GM23248 (cell line): ENCODE data around the gene KCNQ4.

Experiments
- EZH2 ChIP-seq: fragments of 200-600 bp; sonication (generic); IDR thresholded peaks from 2 replicates; pipeline ENCODE4 v1.6.1; 2018; ENCODE audit warnings: antibody characterized with exemption, mild to moderate bottlenecking; ENCODE audit not compliant: insufficient read depth, poor library complexity, severe bottlenecking
- EZH2phosphoT487 ChIP-seq: fragments of 200-600 bp; sonication (generic); IDR thresholded peaks from 2 replicates; pipeline ENCODE4 v1.6.1; 2018; ENCODE audit warnings: antibody characterized with exemption, moderate library complexity, mild to moderate bottlenecking, low read depth; ENCODE audit not compliant: insufficient read depth

- TF ChIP-seq EZH2 (no peak), EZH2phosphoT487 (no peak)
These were observed 58.6 kb downstream of the KCNQ4 start for GRCh38 chr1:40842207-40842606.
